GM23338 (cell line): ENCODE measurements around the gene MRGPRE. TPM values are rescaled to one million over a fixed set of nuclear protein-coding genes. Genes with fewer than 3 reads are reported as not detected.

ENCODE experiments used
- ATAC-seq: fragments of 200-7000 bp; cut with Tn5 transposase; 3 replicates; pipeline ENCODE4 v1.9.1; 2020
- DNase-seq: peaks from one replicate; pipeline ENCODE4 v3.0.0-alpha.2; 2015; ENCODE audit warnings: low spot score
- H2AFZ ChIP-seq: fragments of 200-600 bp; sonication (generic); 2 replicates; pipeline ENCODE4 v1.8.0; 2016; ENCODE audit warnings: antibody characterized with exemption, mild to moderate bottlenecking, moderate library complexity
- H3F3A ChIP-seq: fragments of 200-600 bp; sonication (generic); replicated peaks from 2 replicates; pipeline ENCODE4 v1.8.0; 2017; ENCODE audit warnings: antibody characterized with exemption, mixed run types, low read depth
- H3K27ac ChIP-seq: fragments of 200-600 bp; sonication (generic); 2 replicates; pipeline ENCODE4 v1.6.1; 2016; ENCODE audit warnings: low read depth
- H3K27me3 ChIP-seq: fragments of 200-600 bp; sonication (generic); 2 replicates; pipeline ENCODE4 v1.8.0; 2016; ENCODE audit warnings: mild to moderate bottlenecking, mixed run types, moderate library complexity; ENCODE audit not compliant: insufficient read depth
- H3K36me3 ChIP-seq: fragments of 200-600 bp; sonication (generic); 2 replicates; pipeline ENCODE4 v1.8.0; 2016; ENCODE audit warnings: mild to moderate bottlenecking; ENCODE audit not compliant: insufficient read depth
- H3K4me1 ChIP-seq: fragments of 200-600 bp; sonication (generic); 2 replicates; pipeline ENCODE4 v1.8.0; 2016; ENCODE audit warnings: mild to moderate bottlenecking, moderate library complexity; ENCODE audit not compliant: insufficient read depth
- H3K4me2 ChIP-seq: fragments of 200-600 bp; sonication (generic); 2 replicates; pipeline ENCODE4 v1.7.1; 2017; ENCODE audit warnings: mixed run types
- H3K4me3 ChIP-seq: fragments of 200-600 bp; sonication (generic); 2 replicates; pipeline ENCODE4 v1.6.1; 2016; ENCODE audit warnings: mixed run types
- H3K79me2 ChIP-seq: fragments of 200-600 bp; sonication (generic); replicated peaks from 2 replicates; pipeline ENCODE4 v1.8.0; 2017; ENCODE audit warnings: mild to moderate bottlenecking; ENCODE audit not compliant: insufficient read depth
- H3K9me2 ChIP-seq: fragments of 200-600 bp; sonication (generic); 2 replicates; pipeline ENCODE4 v1.8.0; 2017; ENCODE audit not compliant: insufficient read depth
- H4K20me1 ChIP-seq: fragments of 200-600 bp; sonication (generic); replicated peaks from 2 replicates; pipeline ENCODE4 v1.8.0; 2017; ENCODE audit warnings: mild to moderate bottlenecking; ENCODE audit not compliant: insufficient read depth
- H3K27ac Mint-ChIP-seq: 2 replicates; pipeline ENCODE4 v1.8.0; 2020; ENCODE audit warnings: inconsistent platforms, mild to moderate bottlenecking, moderate library complexity, mixed read lengths
- H3K27me3 Mint-ChIP-seq: 3 replicates; pipeline ENCODE4 v1.8.0; 2022; ENCODE audit warnings: low read depth, mild to moderate bottlenecking, moderate library complexity, mixed read lengths, inconsistent platforms; ENCODE audit not compliant: insufficient read depth, poor library complexity
- H3K36me3 Mint-ChIP-seq: 3 replicates; pipeline ENCODE4 v1.8.0; 2021; ENCODE audit warnings: low read depth, mild to moderate bottlenecking, inconsistent platforms, moderate library complexity, mixed read lengths
- H3K4me1 Mint-ChIP-seq: 3 replicates; pipeline ENCODE4 v1.8.0; 2020; ENCODE audit warnings: mild to moderate bottlenecking, inconsistent platforms, mixed read lengths
- H3K4me3 Mint-ChIP-seq: 3 replicates; pipeline ENCODE4 v1.8.0; 2021; ENCODE audit warnings: moderate library complexity, mild to moderate bottlenecking, inconsistent platforms, mixed read lengths
- H3K9me3 Mint-ChIP-seq: 3 replicates; pipeline ENCODE4 v1.8.0; 2020; ENCODE audit warnings: moderate library complexity, mild to moderate bottlenecking, inconsistent platforms, mixed read lengths
- CREB1 ChIP-seq: fragments of 250-450 bp; sonication (Bioruptor Pico); IDR thresholded peaks from 2 replicates; pipeline ENCODE4 v1.5.0; 2020; ENCODE audit warnings: low read depth, mild to moderate bottlenecking, moderate library complexity
- EZH2 ChIP-seq: fragments of 200-600 bp; sonication (generic); IDR thresholded peaks from one replicate; pipeline ENCODE4 v1.8.0; 2017; ENCODE audit warnings: antibody characterized with exemption, mild to moderate bottlenecking, low read depth; ENCODE audit not compliant: unreplicated experiment
- NANOG ChIP-seq: IDR thresholded peaks from 2 replicates; pipeline ENCODE4 v1.6.1; 2016; ENCODE audit warnings: antibody characterized with exemption, borderline replicate concordance
- REST ChIP-seq: IDR thresholded peaks from one replicate; pipeline ENCODE4 v1.6.1; 2018; ENCODE audit warnings: antibody characterized with exemption; ENCODE audit not compliant: unreplicated experiment
- ZNF114 ChIP-seq: fragments of 250-450 bp; sonication (Bioruptor Pico); IDR thresholded peaks from 2 replicates; pipeline ENCODE4 v1.5.0; 2020; ENCODE audit warnings: mild to moderate bottlenecking, moderate library complexity
- polyA plus RNA-seq: library from polyadenylated mRNA; unstranded; fragments of >200 nt; fragmentation: Nextera tagmentation; extraction: Ambion mirVana; gene quantifications from 2 replicates; pipeline ENCODE4 v1.2.1, GENCODE V29; 2016
- total RNA-seq: library from RNA; depleted of rRNA; stranded (reverse); fragments of >200 nt; shearing (Covaris generic); gene quantifications from 2 replicates; pipeline ENCODE4 v1.2.3, GENCODE V29; 2014

Gene MRGPRE
- total and polyA plus RNA-seq, 2 experiments from 2014 or later = not detected

- Mint-ChIP-seq H3K4me3 (no peak overlapping the region), H3K27ac (no peak overlapping the region), H3K4me1 (peaks cover 20% of the 10 kb centered on the region; the same call in 2 of the 3 replicates), H3K36me3 (no peaks in the 10 kb centered on the region), H3K27me3 (peaks cover 14% of the 10 kb centered on the region), H3K9me3 (no peaks in the 10 kb centered on the region)
- peaks cover 9% of the 10 kb centered on the region; the same call in 1 of the 2 replicates for H3K4me1 ChIP-seq
- ATAC-seq (no peak), DNase-seq (no peak)
- H3K79me2 ChIP-seq = no peaks in the 10 kb centered on the region
- H3K36me3 ChIP-seq = no peaks in the 10 kb centered on the region
- H3K4me3 ChIP-seq = no peak overlapping the region
- TF ChIP-seq NANOG = no peak
- TF ChIP-seq REST = no peak
- no peak for TF ChIP-seq ZNF114 (CRISPR knock-in tag)
- no peak for TF ChIP-seq EZH2
- no peak overlapping the region for H2AFZ ChIP-seq
- H3F3A ChIP-seq = no peaks in the 10 kb centered on the region
- H3K9me2 ChIP-seq = no peaks in the 10 kb centered on the region
- no peaks in the 10 kb centered on the region for H4K20me1 ChIP-seq
- no peak overlapping the region for H3K4me2 ChIP-seq
- no peaks in the 10 kb centered on the region for H3K27me3 ChIP-seq
- no peak overlapping the region for H3K27ac ChIP-seq
Observed at GRCh38 chr11:3222941-3223915, 9.0 kb downstream of the MRGPRE start.

- H3K27ac ChIP-seq = no peak overlapping the region
- H3K36me3 Mint-ChIP-seq = no peaks in the 10 kb centered on the region
- H3F3A ChIP-seq = no peaks in the 10 kb centered on the region
- no peak overlapping the region for H3K4me3 ChIP-seq
- no peaks in the 10 kb centered on the region for H3K36me3 ChIP-seq
- no peaks in the 10 kb centered on the region for H4K20me1 ChIP-seq
- no peaks in the 10 kb centered on the region for H3K9me3 Mint-ChIP-seq
- no peak overlapping the region for H3K4me2 ChIP-seq
- no peak overlapping the region for H3K27ac Mint-ChIP-seq
- no peak overlapping the region for H2AFZ ChIP-seq
- no peak for TF ChIP-seq CREB1 (CRISPR knock-in tag)
- H3K27me3 ChIP-seq = no peaks in the 10 kb centered on the region
- DNase-seq (no peak), ATAC-seq (no peak)
- H3K4me1 Mint-ChIP-seq = peaks cover 20% of the 10 kb centered on the region; the same call in 2 of the 3 replicates
- H3K79me2 ChIP-seq = no peaks in the 10 kb centered on the region
- no peaks in the 10 kb centered on the region for H3K9me2 ChIP-seq
- H3K4me3 Mint-ChIP-seq = no peak overlapping the region
- H3K4me1 ChIP-seq = peaks cover 9% of the 10 kb centered on the region; the same call in 1 of the 2 replicates
- H3K27me3 Mint-ChIP-seq = peaks cover 14% of the 10 kb centered on the region
Observed at GRCh38 chr11:3222003-3222855, 10.0 kb downstream of the MRGPRE start.
